Testis (tissue), 3 donors: ENCODE measurements around the gene C10orf105. TPM values are rescaled to one million over a fixed set of nuclear protein-coding genes. Genes with fewer than 3 reads are reported as not detected.

ENCODE experiments used
- DNase-seq: peaks from one replicate; pipeline ENCODE4 v3.0.0-alpha.2; 2019
- H3K27ac ChIP-seq, 2 donors: fragments of 200-600 bp; sonication (generic); one replicate each; pipeline ENCODE4 v1.5.1; 2019
- H3K27me3 ChIP-seq: fragments of 200-600 bp; sonication (generic); one replicate; pipeline ENCODE4 v1.5.1; 2019
- H3K36me3 ChIP-seq: fragments of 200-600 bp; sonication (generic); one replicate; pipeline ENCODE4 v1.5.1; 2017; ENCODE audit warnings: low read depth; ENCODE audit errors: missing control alignments
- H3K4me1 ChIP-seq: fragments of 200-600 bp; sonication (generic); one replicate; pipeline ENCODE4 v1.5.1; 2019
- H3K4me3 ChIP-seq, 2 donors: fragments of 200-600 bp; sonication (generic); one replicate each; pipeline ENCODE4 v1.5.1; 2017 to 2019
- H3K9me3 ChIP-seq: fragments of 200-600 bp; sonication (generic); one replicate; pipeline ENCODE4 v1.5.1; 2017
- CTCF ChIP-seq, 3 experiments: fragments of 450-650 bp in 2 of 3; fragments of 200-600 bp in 1 of 3; sonication (generic) in 1 of 3; IDR thresholded peaks; one replicate each; pipeline ENCODE4 v1.5.1; 2016 to 2019; ENCODE audit warnings: antibody characterized with exemption in 3 of 3, mild to moderate bottlenecking in 2 of 3, moderate library complexity in 1 of 3
- POLR2A ChIP-seq: fragments of 450-650 bp; IDR thresholded peaks from one replicate; pipeline ENCODE4 v1.6.1; 2017; ENCODE audit warnings: antibody characterized with exemption, mild to moderate bottlenecking, moderate library complexity
- WGBS, 2 donors: methylation state at CpG; one replicate each; pipeline ENCODE4 v1.1.5; 2018; 5-methylcytosine and 5-hydroxymethylcytosine counted together
- intact Hi-C: fragments of 100-400 bp; cut with DNase I; formaldehyde crosslinking; loops from one replicate; pipeline ENCODE4 v1.15.1; 2023; ENCODE audit warnings: low total_unique reads
- polyA plus RNA-seq: library from polyadenylated mRNA; stranded (reverse); fragments of 350-450 nt; fragmentation: Illumina TruSeq; extraction: RNeasy Lipid Tissue Mini Kit (QIAGEN cat#74804); gene quantifications from one replicate; pipeline ENCODE4 v1.2.3, GENCODE V29; 2014; ENCODE audit warnings: low read depth, low replicate concordance; ENCODE audit not compliant: insufficient read depth
- total RNA-seq, 2 donors: library from RNA; depleted of rRNA; stranded (reverse); fragments of >200 nt; gene quantifications; one replicate each; pipeline ENCODE4 v1.2.3, GENCODE V29; 2016

C10orf105 gene
- total and polyA plus RNA-seq, 3 donors from 2014 or later: 0.47 to 1.7 (median 0.87) TPM

GRCh38 chr10:71742301-71743088 lies 22.9 kb upstream of the C10orf105 start:
- DNase-seq: no peak
- no peaks in the 10 kb centered on the region for H3K36me3 ChIP-seq
- intact Hi-C loops: no loop called here
- peaks cover 16% of the 10 kb centered on the region for H3K4me1 ChIP-seq
- 85 to 86% methylated on average over 10 of the region's 10 CpGs for WGBS, 2 donors
- no peaks in the 10 kb centered on the region for H3K27me3 ChIP-seq
- no peak overlapping the region for H3K4me3 ChIP-seq
- H3K9me3 ChIP-seq: no peaks in the 10 kb centered on the region
- no peak overlapping the region for H3K27ac ChIP-seq
- TF ChIP-seq POLR2A (no peak), CTCF (IDR thresholded peaks at IDR 0.05) (no peak)

GRCh38 chr10:71741671-71742070 lies 22.1 kb upstream of the C10orf105 start:
- H3K4me1 ChIP-seq: peaks cover 9% of the 10 kb centered on the region
- DNase-seq: no peak
- intact Hi-C loops: no loop called here

GRCh38 chr10:71741029-71741428 lies 21.5 kb upstream of the C10orf105 start:
- Histone ChIP-seq H3K36me3 (no peaks in the 10 kb centered on the region), H3K4me1 (peaks cover 3% of the 10 kb centered on the region), H3K4me3 (no peak overlapping the region), H3K27ac (no peak overlapping the region), H3K27me3 (no peaks in the 10 kb centered on the region), H3K9me3 (no peaks in the 10 kb centered on the region)
- DNase-seq: no peak
- TF ChIP-seq POLR2A: no peak
- no peak for TF ChIP-seq CTCF (IDR thresholded peaks at IDR 0.05)
- intact Hi-C loops: no loop called here
- 66 to 68% methylated on average over 4 of the region's 4 CpGs for WGBS, 2 donors

More at GRCh38 chr10:71741671-71742070, 22.1 kb upstream of the C10orf105 start:
- Histone ChIP-seq H3K36me3 (no peaks in the 10 kb centered on the region), H3K9me3 (no peaks in the 10 kb centered on the region), H3K27ac (no peak overlapping the region), H3K27me3 (no peaks in the 10 kb centered on the region), H3K4me3 (no peak overlapping the region)
- WGBS, 2 donors: 94 to 98% methylated on average over 19 to 20 of the region's 20 CpGs
- no peak for TF ChIP-seq POLR2A
- no peak for TF ChIP-seq CTCF (IDR thresholded peaks at IDR 0.05)

GRCh38 chr10:71740069-71740653 lies 20.6 kb upstream of the C10orf105 start:
- H3K9me3 ChIP-seq: no peaks in the 10 kb centered on the region
- no peaks in the 10 kb centered on the region for H3K36me3 ChIP-seq
- no peaks in the 10 kb centered on the region for H3K27me3 ChIP-seq
- no peak overlapping the region for H3K27ac ChIP-seq
- peaks cover 3% of the 10 kb centered on the region for H3K4me1 ChIP-seq
- no peak overlapping the region for H3K4me3 ChIP-seq
- intact Hi-C loops: no loop called here
- TF ChIP-seq CTCF (IDR thresholded peaks at IDR 0.05) (no peak), POLR2A (no peak)
- DNase-seq: peak; percentile 71
- 47 to 56% methylated on average over 9 of the region's 9 CpGs for WGBS, 2 donors
